Neural progenitor cell (in vitro differentiated cells): ENCODE measurements around the gene MPP7. TPM values are rescaled to one million over a fixed set of nuclear protein-coding genes. Genes with fewer than 3 reads are reported as not detected.

Source experiments
- DNase-seq: peaks from one replicate; pipeline ENCODE4 v3.0.0-alpha.2; 2016; ENCODE audit warnings: low spot score
- H2AFZ ChIP-seq: fragments of 200-600 bp; sonication (generic); replicated peaks from 2 replicates; pipeline ENCODE4 v1.6.1; 2016; ENCODE audit warnings: antibody characterized with exemption
- H3F3A ChIP-seq: fragments of 200-600 bp; sonication (generic); 2 replicates; pipeline ENCODE4 v1.6.1; 2016; ENCODE audit warnings: antibody characterized with exemption, low read depth
- H3K27ac ChIP-seq: fragments of 200-600 bp; sonication (generic); 2 replicates; pipeline ENCODE4 v1.5.1; 2016; ENCODE audit warnings: mild to moderate bottlenecking
- H3K27me3 ChIP-seq: fragments of 200-600 bp; sonication (generic); 2 replicates; pipeline ENCODE4 v1.6.1; 2016; ENCODE audit warnings: mild to moderate bottlenecking, moderate library complexity
- H3K36me3 ChIP-seq: fragments of 200-600 bp; sonication (generic); 2 replicates; pipeline ENCODE4 v1.5.1; 2016
- H3K4me1 ChIP-seq: fragments of 200-600 bp; sonication (generic); 2 replicates; pipeline ENCODE4 v1.6.1; 2016; ENCODE audit warnings: mixed run types
- H3K4me2 ChIP-seq: fragments of 200-600 bp; sonication (generic); 2 replicates; pipeline ENCODE4 v1.6.1; 2016
- H3K4me3 ChIP-seq: fragments of 200-600 bp; sonication (generic); 2 replicates; pipeline ENCODE4 v1.5.1; 2016
- H3K79me2 ChIP-seq: fragments of 200-600 bp; sonication (generic); 2 replicates; pipeline ENCODE4 v1.6.1; 2016; ENCODE audit warnings: low read depth
- H3K9ac ChIP-seq: fragments of 200-600 bp; sonication (generic); 2 replicates; pipeline ENCODE4 v1.6.1; 2016
- H3K9me3 ChIP-seq: fragments of 200-600 bp; sonication (generic); 2 replicates; pipeline ENCODE4 v1.5.1; 2016; ENCODE audit warnings: low read depth
- H4K20me1 ChIP-seq: fragments of 200-600 bp; sonication (generic); 2 replicates; pipeline ENCODE4 v1.6.1; 2016; ENCODE audit warnings: low read depth
- H3K27ac Mint-ChIP-seq: 3 replicates; pipeline ENCODE4 v1.8.0; 2021; ENCODE audit warnings: mixed read lengths
- H3K27me3 Mint-ChIP-seq: 2 replicates; pipeline ENCODE4 v1.8.0; 2022; ENCODE audit warnings: low read depth, mild to moderate bottlenecking, inconsistent platforms, moderate library complexity, mixed read lengths; ENCODE audit not compliant: insufficient read depth
- H3K36me3 Mint-ChIP-seq: 3 replicates; pipeline ENCODE4 v1.8.0; 2021; ENCODE audit warnings: mixed read lengths
- H3K4me1 Mint-ChIP-seq: 3 replicates; pipeline ENCODE4 v1.8.0; 2021; ENCODE audit warnings: mixed read lengths
- H3K4me3 Mint-ChIP-seq: 3 replicates; pipeline ENCODE4 v1.8.0; 2021; ENCODE audit warnings: mild to moderate bottlenecking, moderate library complexity, mixed read lengths
- H3K9me3 Mint-ChIP-seq: 3 replicates; pipeline ENCODE4 v1.8.0; 2020; ENCODE audit warnings: mixed read lengths
- CTCF ChIP-seq: fragments of 200-600 bp; sonication (generic); IDR thresholded peaks from 2 replicates; pipeline ENCODE4 v1.5.1; 2017; ENCODE audit warnings: antibody characterized with exemption, mild to moderate bottlenecking
- EZH2 ChIP-seq: fragments of 200-600 bp; sonication (generic); IDR thresholded peaks from 2 replicates; pipeline ENCODE4 v1.6.1; 2017; ENCODE audit warnings: antibody characterized with exemption, mild to moderate bottlenecking, moderate library complexity
- EZH2phosphoT487 ChIP-seq: fragments of 200-600 bp; sonication (generic); IDR thresholded peaks from 2 replicates; pipeline ENCODE4 v1.6.1; 2017; ENCODE audit warnings: antibody characterized with exemption
- total RNA-seq: library from RNA; depleted of rRNA; stranded (reverse); fragments of >200 nt; gene quantifications from 2 replicates; pipeline ENCODE4 v1.2.3, GENCODE V29; 2015; ENCODE audit warnings: low replicate concordance

MPP7 gene
- total RNA-seq = 6.1 and 8.5 TPM in 2 replicates

GRCh38 chr10:28302638-28303488 is at the start of gene MPP7:
TSS of gene MPP7 (minus strand) at chr10:28303064. CDS start at chr10:28238604, 64,460 bp downstream.
- Histone ChIP-seq H3K4me2 (peak within 1 kb of the TSS; percentile 94), H3F3A (peaks cover 6% of the 10 kb centered on the region), H3K36me3 (no peaks in the 10 kb centered on the region), H3K79me2 (peaks cover 13% of the 10 kb centered on the region), H3K27ac (peak within 1 kb of the TSS; percentile 74), H3K9ac (peak within 1 kb of the TSS; percentile 30), H4K20me1 (no peaks in the 10 kb centered on the region), H3K27me3 (peaks cover 46% of the 10 kb centered on the region), H3K4me3 (peak within 1 kb of the TSS; percentile 74), H2AFZ (peak within 1 kb of the TSS; percentile 63), H3K4me1 (peaks cover 10% of the 10 kb centered on the region), H3K9me3 (no peaks in the 10 kb centered on the region)
- no peaks in the 10 kb centered on the region for H3K36me3 Mint-ChIP-seq
- TF ChIP-seq EZH2 (peak; percentile 8), CTCF (peak; percentile 48), EZH2phosphoT487 (no peak)
- peaks cover 32% of the 10 kb centered on the region for H3K27me3 Mint-ChIP-seq
- H3K4me1 Mint-ChIP-seq = peaks cover 9% of the 10 kb centered on the region
- H3K27ac Mint-ChIP-seq = peak within 1 kb of the TSS; percentile 7
- peak; percentile 98 for DNase-seq
- no peaks in the 10 kb centered on the region for H3K9me3 Mint-ChIP-seq
- H3K4me3 Mint-ChIP-seq = peak within 1 kb of the TSS; percentile 92

DNA sequence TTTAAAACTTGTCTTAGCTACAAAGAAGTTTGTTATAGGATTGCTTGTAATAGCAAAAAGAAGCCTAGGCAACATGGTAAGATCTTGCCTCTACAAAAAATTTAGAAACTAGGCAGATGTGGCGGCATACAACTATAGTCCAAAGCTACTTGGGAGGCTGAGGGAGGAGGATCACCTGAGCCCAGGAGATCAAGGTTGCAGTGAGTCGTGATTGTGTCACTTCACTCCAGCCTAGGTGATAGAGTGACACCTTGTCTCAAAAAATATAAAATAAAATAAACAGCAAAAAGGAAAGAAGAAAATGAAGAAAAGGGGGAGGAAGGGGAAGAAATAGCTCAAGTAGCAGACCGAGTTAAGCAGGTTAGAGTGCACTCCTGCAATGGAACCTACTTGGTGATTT is 47.0 kb upstream of the MPP7 start:
- Histone ChIP-seq H3K4me1 (no peaks in the 10 kb centered on the region), H3F3A (no peaks in the 10 kb centered on the region), H3K9me3 (no peaks in the 10 kb centered on the region), H3K79me2 (no peaks in the 10 kb centered on the region), H2AFZ (no peak overlapping the region), H3K9ac (no peak overlapping the region), H3K27me3 (no peaks in the 10 kb centered on the region), H4K20me1 (no peaks in the 10 kb centered on the region), H3K4me2 (no peak overlapping the region), H3K27ac (no peak overlapping the region), H3K4me3 (no peak overlapping the region), H3K36me3 (no peaks in the 10 kb centered on the region)
- H3K36me3 Mint-ChIP-seq = no peaks in the 10 kb centered on the region
- DNase-seq = no peak
- H3K27ac Mint-ChIP-seq = no peak overlapping the region
- no peaks in the 10 kb centered on the region for H3K27me3 Mint-ChIP-seq
- peaks cover 6% of the 10 kb centered on the region for H3K9me3 Mint-ChIP-seq
- no peaks in the 10 kb centered on the region for H3K4me1 Mint-ChIP-seq
- no peak overlapping the region for H3K4me3 Mint-ChIP-seq
- TF ChIP-seq EZH2 = no peak
- no peak for TF ChIP-seq EZH2phosphoT487
- no peak for TF ChIP-seq CTCF

DNA sequence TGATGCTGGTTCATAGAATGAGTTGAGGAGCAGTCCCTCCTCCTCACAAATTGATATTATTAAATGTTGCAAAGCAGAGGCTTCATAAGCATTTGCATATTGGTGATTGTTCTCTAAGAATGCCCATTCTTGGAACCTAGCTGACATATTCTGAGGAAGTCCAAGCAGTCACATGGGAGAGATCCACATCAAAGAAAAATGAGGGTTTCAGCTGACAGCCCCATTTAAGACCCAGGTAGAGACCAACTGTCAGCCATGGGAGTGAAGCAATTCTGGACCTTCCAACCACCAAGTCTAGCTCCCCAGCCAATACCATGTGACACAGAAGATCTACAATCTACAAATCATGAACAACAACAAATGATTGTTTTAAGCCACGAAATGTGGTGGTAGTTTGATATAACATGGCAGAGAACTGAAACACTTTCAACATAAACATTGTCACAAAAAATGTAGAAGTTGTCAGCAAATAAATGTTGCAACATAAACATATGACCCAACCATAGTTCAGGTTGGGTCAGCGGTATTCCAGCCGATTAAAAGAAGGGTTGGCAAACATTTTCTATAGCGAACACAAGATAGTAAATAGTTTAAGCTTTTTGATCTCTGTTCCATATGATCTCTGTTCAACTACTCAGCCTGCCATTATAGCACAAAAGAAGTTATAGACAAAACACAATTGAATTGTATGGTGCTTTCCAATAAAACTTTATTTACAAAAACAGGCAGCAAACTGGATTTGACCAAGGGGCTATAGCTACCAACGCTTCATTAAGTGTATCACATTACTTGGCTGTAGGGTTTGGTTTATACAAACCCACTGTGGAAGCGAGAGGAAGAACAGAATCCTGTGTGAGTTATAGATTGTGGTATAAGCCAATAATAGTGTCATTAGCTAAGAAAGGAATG is 41.4 kb upstream of the MPP7 start:
- Mint-ChIP-seq H3K36me3 (no peaks in the 10 kb centered on the region), H3K9me3 (peaks cover 6% of the 10 kb centered on the region), H3K4me1 (no peaks in the 10 kb centered on the region), H3K27ac (no peak overlapping the region), H3K27me3 (peaks cover 3% of the 10 kb centered on the region), H3K4me3 (no peak overlapping the region)
- no peaks in the 10 kb centered on the region for H3K36me3 ChIP-seq
- no peaks in the 10 kb centered on the region for H3K79me2 ChIP-seq
- H3K9me3 ChIP-seq = no peaks in the 10 kb centered on the region
- no peak overlapping the region for H3K9ac ChIP-seq
- no peak overlapping the region for H3K4me2 ChIP-seq
- H3K27ac ChIP-seq = no peak overlapping the region
- no peak overlapping the region for H3K4me3 ChIP-seq
- H3K27me3 ChIP-seq = no peaks in the 10 kb centered on the region
- H3F3A ChIP-seq = no peaks in the 10 kb centered on the region
- H4K20me1 ChIP-seq = no peaks in the 10 kb centered on the region
- no peaks in the 10 kb centered on the region for H3K4me1 ChIP-seq
- H2AFZ ChIP-seq = no peak overlapping the region
- DNase-seq = no peak
- TF ChIP-seq EZH2phosphoT487 = no peak
- TF ChIP-seq EZH2 = no peak
- no peak for TF ChIP-seq CTCF
